ENCODE measurements around the gene IL27RA. TPM values are rescaled to one million over a fixed set of nuclear protein-coding genes. Genes with fewer than 3 reads are reported as not detected.

Gene IL27RA
- total RNA-seq, 1 experiment from 2014 or later = 14.2 TPM

GRCh38 chr19:13982773-13983172 lies 48.8 kb upstream of the IL27RA start:
- no peak overlapping the region for H3K27ac ChIP-seq (ENCODE audit: low read length)
- H3K9me3 ChIP-seq (ENCODE audit: low read length) = no peaks in the 10 kb centered on the region
- no peak overlapping the region for H3K4me2 ChIP-seq (ENCODE audit: low read length)
- TF ChIP-seq EZH2 (IDR thresholded peaks at IDR 0.05; ENCODE audit: low read length, unreplicated experiment) (no peak), CTCF (conservative IDR thresholded peaks at IDR 0.05; ENCODE audit: low read depth, low read length) (no peak), EZH2phosphoT487 (IDR thresholded peaks at IDR 0.05; ENCODE audit: borderline replicate concordance, low read length) (no peak)
- H2AFZ ChIP-seq (ENCODE audit: low read length) = no peak overlapping the region
- no peak overlapping the region for H3K9ac ChIP-seq (ENCODE audit: low read length)
- DNase-seq (no peak), ATAC-seq (no peak)
- H3K9me2 ChIP-seq (replicated peaks; ENCODE audit: low read length) = no peaks in the 10 kb centered on the region
- BruUV-seq (replicated peaks) = no TSS peak
- H3K4me1 ChIP-seq (ENCODE audit: insufficient read depth, low read length) = no peaks in the 10 kb centered on the region
- H3K36me3 ChIP-seq (ENCODE audit: low read depth, low read length) = no peaks in the 10 kb centered on the region; the same call in 1 of the 2 replicates
- no peak overlapping the region for H3K4me3 ChIP-seq (ENCODE audit: low read length)
- intact Hi-C loops (cut with micrococcal nuclease) = no loop called here
- H3K79me2 ChIP-seq (ENCODE audit: low read length) = no peaks in the 10 kb centered on the region
- H3F3A ChIP-seq (ENCODE audit: low read length, unreplicated experiment) = no peaks in the 10 kb centered on the region
- POLR2A ChIA-PET (ENCODE audit: unreplicated experiment) = no interaction called here
- CTCF ChIA-PET = no interaction called here
- no peaks in the 10 kb centered on the region for H4K20me1 ChIP-seq (ENCODE audit: low read length)
- H3K27me3 ChIP-seq (ENCODE audit: low read length) = no peaks in the 10 kb centered on the region

- no peak overlapping the region for H3K4me2 ChIP-seq (ENCODE audit: low read length)
- no peaks in the 10 kb centered on the region for H3K9me2 ChIP-seq (replicated peaks; ENCODE audit: low read length)
- intact Hi-C loops (cut with micrococcal nuclease) = no loop called here
- H3K79me2 ChIP-seq (ENCODE audit: low read length) = no peaks in the 10 kb centered on the region
- CTCF ChIA-PET = no interaction called here
- H3K36me3 ChIP-seq (ENCODE audit: low read depth, low read length) = no peaks in the 10 kb centered on the region; the same call in 1 of the 2 replicates
- no peak overlapping the region for H3K4me3 ChIP-seq (ENCODE audit: low read length)
- no peaks in the 10 kb centered on the region for H3K27me3 ChIP-seq (ENCODE audit: low read length)
- no peaks in the 10 kb centered on the region for H4K20me1 ChIP-seq (ENCODE audit: low read length)
- POLR2A ChIA-PET (ENCODE audit: unreplicated experiment) = no interaction called here
- TF ChIP-seq EZH2phosphoT487 (IDR thresholded peaks at IDR 0.05; ENCODE audit: borderline replicate concordance, low read length) (no peak), EZH2 (IDR thresholded peaks at IDR 0.05; ENCODE audit: low read length, unreplicated experiment) (no peak), CTCF (conservative IDR thresholded peaks at IDR 0.05; ENCODE audit: low read depth, low read length) (no peak)
- no peaks in the 10 kb centered on the region for H3K4me1 ChIP-seq (ENCODE audit: insufficient read depth, low read length)
- H3K9ac ChIP-seq (ENCODE audit: low read length) = no peak overlapping the region
- no peak for DNase-seq
- H2AFZ ChIP-seq (ENCODE audit: low read length) = no peak overlapping the region
- BruUV-seq (replicated peaks) = no TSS peak
- H3F3A ChIP-seq (ENCODE audit: low read length, unreplicated experiment) = no peaks in the 10 kb centered on the region
- H3K27ac ChIP-seq (ENCODE audit: low read length) = no peak overlapping the region
- ATAC-seq = no peak
- H3K9me3 ChIP-seq (ENCODE audit: low read length) = no peaks in the 10 kb centered on the region
These were observed 48.2 kb upstream of the IL27RA start for GRCh38 chr19:13983213-13983889.

GRCh38 chr19:13984186-13984585 lies 47.4 kb upstream of the IL27RA start:
- H3K9me2 ChIP-seq (replicated peaks; ENCODE audit: low read length) = no peaks in the 10 kb centered on the region
- H3F3A ChIP-seq (ENCODE audit: low read length, unreplicated experiment) = no peaks in the 10 kb centered on the region
- TF ChIP-seq EZH2phosphoT487 (IDR thresholded peaks at IDR 0.05; ENCODE audit: borderline replicate concordance, low read length) (no peak), EZH2 (IDR thresholded peaks at IDR 0.05; ENCODE audit: low read length, unreplicated experiment) (no peak), CTCF (conservative IDR thresholded peaks at IDR 0.05; ENCODE audit: low read depth, low read length) (no peak)
- H3K4me1 ChIP-seq (ENCODE audit: insufficient read depth, low read length) = no peaks in the 10 kb centered on the region
- H3K4me3 ChIP-seq (ENCODE audit: low read length) = no peak overlapping the region
- ATAC-seq = no peak
- DNase-seq = no peak
- no peak overlapping the region for H2AFZ ChIP-seq (ENCODE audit: low read length)
- BruUV-seq (replicated peaks) = no TSS peak
- no peaks in the 10 kb centered on the region for H3K27me3 ChIP-seq (ENCODE audit: low read length)
- no peaks in the 10 kb centered on the region for H3K79me2 ChIP-seq (ENCODE audit: low read length)
- no peak overlapping the region for H3K4me2 ChIP-seq (ENCODE audit: low read length)
- intact Hi-C loops (cut with micrococcal nuclease) = no loop called here
- no peaks in the 10 kb centered on the region for H4K20me1 ChIP-seq (ENCODE audit: low read length)
- ChIA-PET POLR2A (ENCODE audit: unreplicated experiment) (no interaction called here), CTCF (no interaction called here)
- no peak overlapping the region for H3K9ac ChIP-seq (ENCODE audit: low read length)
- no peaks in the 10 kb centered on the region for H3K9me3 ChIP-seq (ENCODE audit: low read length)
- no peaks in the 10 kb centered on the region; the same call in 1 of the 2 replicates for H3K36me3 ChIP-seq (ENCODE audit: low read depth, low read length)
- H3K27ac ChIP-seq (ENCODE audit: low read length) = no peak overlapping the region
